ENCODE measurements around the gene ZNF559.

Gene ZNF559

GRCh38 chr19:9354651-9355050, 30.7 kb downstream of the ZNF559 start:
- no peak for DNase-seq

GRCh38 chr19:9362905-9363304, 38.9 kb downstream of the ZNF559 start, which contains the start of gene ZNF177:
ZNF177 (plus strand) TSS chr19:9363013; CDS start chr19:9378312, 15,299 bp downstream.
- DNase-seq: no peak

DNA sequence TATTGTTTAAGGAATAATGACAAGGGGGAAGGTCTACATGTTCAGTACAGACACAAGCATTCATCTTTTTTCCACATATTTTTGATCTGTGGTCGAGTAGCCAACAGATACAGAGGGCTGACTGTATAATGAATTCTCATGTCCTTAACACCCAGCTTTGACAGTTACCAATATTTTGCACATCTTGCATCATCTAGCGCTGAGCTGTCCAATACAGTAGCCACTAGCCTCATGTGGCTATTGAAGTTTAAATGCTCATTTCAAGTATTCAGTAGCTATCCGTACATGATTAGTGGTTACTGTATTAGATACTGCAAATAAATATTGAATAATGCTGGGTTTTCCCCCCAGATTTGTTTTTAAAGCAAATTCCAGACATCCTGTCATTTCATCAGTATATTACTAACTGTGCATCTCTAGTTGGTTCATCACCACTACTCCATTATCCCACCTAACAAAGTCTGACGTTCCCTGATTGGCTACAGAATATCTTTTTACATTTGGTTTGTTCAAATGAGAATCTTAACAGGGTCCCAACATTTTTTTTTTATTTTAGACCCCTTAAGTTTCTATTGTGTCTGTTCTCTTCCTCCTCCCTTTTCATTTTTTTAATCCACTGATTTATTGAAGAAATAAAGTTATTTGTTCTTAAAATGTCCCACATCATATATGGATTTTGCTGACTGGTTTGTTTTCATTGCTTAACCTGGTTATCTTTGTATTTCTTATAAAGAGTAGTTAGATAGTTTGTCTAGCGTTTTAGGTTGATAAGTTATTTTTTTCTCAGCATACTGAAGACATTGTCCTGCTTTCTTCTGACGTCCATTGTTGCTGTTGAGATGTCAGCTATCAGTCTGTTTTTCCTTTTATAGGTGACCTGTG, 47.0 kb downstream of the ZNF559 start:
- no peak for DNase-seq

- DNase-seq: no peak
Observed at GRCh38 chr19:9381361-9381785, 57.4 kb downstream of the ZNF559 start.

Measured in NCI-H1105 treated with DMSO at 0.1 percent for 48 hours (cell line).